GM21723 (cell line): ENCODE data around the gene THAP3.

ENCODE experiments used
- ATAC-seq: cut with Tn5 transposase; IDR thresholded peaks from one replicate; pipeline ENCODE4 v1.9.1; 2021; ENCODE audit warnings: mild to moderate bottlenecking, moderate library complexity; ENCODE audit not compliant: unreplicated experiment

Gene THAP3

GRCh38 chr1:6624710-6625583 lies at the start of gene THAP3:
Gene THAP3, plus strand, starts transcription at chr1:6624868. Its CDS starts 351 bp downstream, at chr1:6625219.
- ATAC-seq: peak; percentile 88

GRCh38 chr1:6577831-6578525 lies 46.7 kb upstream of the THAP3 start:
- ATAC-seq: no peak

GRCh38 chr1:6578624-6579373 lies 45.9 kb upstream of the THAP3 start:
- no peak for ATAC-seq

DNA sequence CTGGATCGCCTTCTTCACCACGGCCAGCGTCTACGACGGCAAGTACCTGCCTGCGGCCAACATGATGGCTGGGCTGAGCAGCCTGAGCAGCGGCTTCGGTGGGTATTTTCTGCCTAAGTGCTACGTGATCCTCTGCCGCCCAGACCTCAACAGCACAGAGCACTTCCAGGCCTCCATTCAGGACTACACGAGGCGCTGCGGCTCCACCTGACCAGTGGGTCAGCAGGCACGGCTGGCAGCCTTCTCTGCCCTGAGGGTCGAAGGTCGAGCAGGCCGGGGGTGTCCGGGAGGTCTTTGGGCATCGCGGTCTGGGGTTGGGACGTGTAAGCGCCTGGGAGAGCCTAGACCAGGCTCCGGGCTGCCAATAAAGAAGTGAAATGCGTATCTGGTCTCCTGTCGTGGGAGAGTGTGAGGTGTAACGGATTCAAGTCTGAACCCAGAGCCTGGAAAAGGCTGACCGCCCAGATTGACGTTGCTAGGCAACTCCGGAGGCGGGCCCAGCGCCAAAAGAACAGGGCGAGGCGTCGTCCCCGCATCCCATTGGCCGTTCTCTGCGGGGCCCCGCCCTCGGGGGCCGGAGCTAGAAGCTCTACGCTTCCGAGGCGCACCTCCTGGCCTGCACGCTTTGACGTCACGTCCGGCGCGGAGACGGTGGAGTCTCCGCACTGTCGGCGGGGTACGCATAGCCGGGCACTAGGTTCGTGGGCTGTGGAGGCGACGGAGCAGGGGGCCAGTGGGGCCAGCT lies 45.1 kb upstream of the THAP3 start, which contains the start of gene ZBTB48:
ZBTB48 (plus strand) TSS at position 621 of the 745 bp plus-strand sequence. CDS start 616 bp downstream, outside the sequence.
- ATAC-seq: peak; percentile 93

GRCh38 chr1:6580119-6580592 lies 44.5 kb upstream of the THAP3 start:
- ATAC-seq: no peak

DNA sequence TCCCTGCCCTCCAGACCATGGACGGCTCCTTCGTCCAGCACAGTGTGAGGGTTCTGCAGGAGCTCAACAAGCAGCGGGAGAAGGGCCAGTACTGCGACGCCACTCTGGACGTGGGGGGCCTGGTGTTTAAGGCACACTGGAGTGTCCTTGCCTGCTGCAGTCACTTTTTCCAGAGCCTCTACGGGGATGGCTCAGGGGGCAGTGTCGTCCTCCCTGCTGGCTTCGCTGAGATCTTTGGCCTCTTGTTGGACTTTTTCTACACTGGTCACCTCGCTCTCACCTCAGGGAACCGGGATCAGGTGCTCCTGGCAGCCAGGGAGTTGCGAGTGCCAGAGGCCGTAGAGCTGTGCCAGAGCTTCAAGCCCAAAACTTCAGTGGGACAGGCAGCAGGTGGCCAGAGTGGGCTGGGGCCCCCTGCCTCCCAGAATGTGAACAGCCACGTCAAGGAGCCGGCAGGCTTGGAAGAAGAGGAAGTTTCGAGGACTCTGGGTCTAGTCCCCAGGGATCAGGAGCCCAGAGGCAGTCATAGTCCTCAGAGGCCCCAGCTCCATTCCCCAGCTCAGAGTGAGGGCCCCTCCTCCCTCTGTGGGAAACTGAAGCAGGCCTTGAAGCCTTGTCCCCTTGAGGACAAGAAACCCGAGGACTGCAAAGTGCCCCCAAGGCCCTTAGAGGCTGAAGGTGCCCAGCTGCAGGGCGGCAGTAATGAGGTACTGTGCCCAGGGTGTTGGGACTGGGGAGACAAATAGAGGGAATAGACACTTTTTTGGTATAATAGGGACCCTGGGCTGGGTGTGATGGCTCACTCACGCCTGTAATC lies 43.9 kb upstream of the THAP3 start:
- no peak for ATAC-seq

DNA sequence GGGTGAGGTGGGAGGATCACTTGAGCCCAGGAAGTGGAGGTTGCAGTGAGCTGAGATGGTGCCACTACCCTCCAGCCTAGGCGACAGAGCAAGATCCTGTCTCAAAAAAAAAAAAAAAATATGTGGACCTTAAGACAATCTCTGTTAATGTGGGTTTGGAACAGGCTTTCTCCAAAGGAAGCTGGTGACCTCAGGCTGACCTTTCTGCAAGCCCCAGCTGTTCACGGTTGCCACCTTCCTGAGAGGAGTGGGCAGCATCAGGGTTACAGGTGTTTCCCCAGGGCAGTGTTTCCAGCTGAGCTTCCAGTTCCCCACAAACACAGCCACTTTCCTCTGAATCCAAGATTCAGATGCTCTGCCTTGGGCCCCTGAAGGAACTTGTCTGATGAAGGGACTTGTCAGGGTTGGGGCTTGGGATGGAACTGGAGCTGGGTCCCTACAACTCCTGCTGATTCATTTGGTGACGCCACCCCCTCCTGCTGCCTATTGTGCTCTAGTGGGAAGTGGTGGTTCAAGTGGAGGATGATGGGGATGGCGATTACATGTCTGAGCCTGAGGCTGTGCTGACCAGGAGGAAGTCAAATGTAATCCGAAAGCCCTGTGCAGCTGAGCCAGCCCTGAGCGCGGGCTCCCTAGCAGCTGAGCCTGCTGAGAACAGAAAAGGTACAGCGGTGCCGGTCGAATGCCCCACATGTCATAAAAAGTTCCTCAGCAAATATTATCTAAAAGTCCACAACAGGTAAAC lies 42.9 kb upstream of the THAP3 start:
- ATAC-seq: no peak

DNA sequence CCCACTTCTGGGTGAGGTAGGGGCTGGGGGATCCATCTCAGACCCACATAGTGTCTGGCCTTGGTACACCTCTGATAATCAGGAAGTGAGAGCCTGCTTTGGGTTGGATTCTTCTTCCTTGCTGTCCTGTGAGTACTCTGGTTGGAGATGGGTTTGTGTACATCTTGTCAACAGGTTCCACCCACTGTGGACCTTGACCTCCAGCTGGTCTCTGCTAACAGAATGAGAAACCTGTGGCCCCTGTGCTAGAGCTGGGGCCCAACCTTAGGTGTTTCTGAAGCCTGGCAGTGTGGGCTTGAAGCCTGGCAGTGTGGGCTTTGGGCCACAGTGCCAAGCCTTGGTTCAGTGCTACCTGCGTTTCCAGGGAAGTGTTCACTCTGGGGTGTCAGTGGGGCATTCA lies 42.3 kb upstream of the THAP3 start:
- no peak for ATAC-seq

DNA sequence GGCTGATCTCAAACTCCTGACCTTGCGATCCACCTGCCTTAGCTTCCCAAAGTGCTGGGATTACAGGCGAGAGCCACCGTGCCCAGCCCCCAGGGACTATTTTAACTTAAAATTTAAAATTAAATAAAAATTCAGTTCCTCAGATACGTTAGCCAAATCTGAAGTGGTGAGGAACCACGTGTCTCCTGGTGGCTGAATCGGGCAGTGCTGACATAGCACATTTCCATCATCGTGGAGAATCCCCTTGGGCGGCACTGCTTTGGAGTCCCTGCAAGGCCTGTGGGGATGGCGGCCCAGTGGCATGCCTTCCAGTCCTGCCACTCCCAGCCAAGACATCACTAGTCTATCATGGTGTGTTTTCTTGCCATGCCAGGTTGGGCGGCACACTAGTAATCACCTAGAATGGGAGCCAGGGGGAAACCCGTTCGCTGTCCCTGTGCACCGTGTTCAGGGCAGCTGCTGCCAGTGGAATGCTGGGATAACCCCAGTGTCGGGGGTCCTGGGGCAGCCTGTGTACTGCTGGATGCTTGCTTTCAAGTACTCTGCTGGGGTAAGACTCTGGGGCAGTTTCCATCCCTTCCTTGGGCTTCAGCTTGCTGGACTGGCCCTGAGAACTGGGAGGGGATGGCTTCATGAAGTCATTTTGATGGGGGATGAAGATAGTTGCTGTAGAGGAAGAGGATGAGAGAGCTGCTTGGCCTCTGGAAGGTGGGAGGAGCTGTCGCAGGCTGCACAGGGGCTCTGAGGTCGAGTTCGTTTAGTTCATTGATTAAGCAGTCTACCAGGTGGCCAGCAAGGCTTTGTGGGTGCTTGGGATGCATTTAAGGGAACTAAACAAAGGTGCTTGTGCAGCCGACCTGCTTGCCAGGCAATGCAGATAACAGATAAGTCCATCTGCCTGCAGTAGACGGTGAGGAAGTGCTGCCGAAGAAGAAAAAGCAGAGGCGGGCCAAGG lies 40.3 kb upstream of the THAP3 start:
- ATAC-seq: no peak

DNA sequence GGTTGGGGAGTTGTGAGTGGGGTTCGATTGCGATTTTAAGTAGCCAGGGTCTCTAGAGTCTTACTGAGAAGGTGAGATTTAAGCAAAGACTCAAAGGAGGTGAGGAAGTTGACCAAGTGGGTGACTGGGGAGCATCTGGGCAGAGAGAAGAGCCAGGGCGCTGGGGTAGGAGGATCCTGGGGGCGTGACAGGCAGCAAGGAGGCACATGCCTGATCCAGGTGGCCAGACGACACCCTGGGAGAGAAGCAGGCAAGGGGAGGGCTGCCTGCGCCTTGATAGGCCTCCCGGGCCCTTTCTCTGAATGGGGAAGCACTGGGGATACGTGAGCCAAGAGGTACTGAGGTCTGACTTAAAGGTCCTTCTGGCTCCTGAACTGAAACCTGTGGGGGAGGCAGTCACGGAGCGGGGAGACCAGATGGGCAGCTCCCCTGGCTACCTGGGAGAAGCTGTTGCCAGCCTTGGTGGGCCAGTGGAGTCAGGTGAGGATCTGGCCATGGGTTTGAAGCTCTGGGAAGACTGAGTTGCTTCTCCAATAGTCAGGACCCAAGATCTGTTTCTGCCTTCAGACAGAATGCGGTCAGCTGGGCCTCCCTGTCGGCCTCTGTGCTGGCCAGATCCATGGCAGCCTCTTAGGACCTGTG lies 39.5 kb upstream of the THAP3 start:
- no peak for ATAC-seq

DNA sequence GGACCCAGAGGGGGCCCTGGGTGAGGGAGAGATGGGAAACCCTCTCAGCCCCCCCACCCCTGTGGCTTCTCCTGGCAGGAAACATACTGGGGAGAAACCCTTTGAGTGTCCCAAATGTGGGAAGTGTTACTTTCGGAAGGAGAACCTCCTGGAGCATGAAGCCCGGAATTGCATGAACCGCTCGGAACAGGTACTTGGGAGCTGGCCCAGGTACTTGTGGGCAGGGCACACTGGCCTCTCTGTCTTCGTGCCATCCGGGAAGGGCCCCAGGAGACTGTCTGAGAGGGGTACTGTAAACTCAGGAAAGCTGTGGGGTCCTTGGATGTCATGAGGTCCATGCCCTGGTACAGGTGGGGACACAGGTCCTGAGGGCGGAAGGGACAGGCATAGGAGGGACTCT lies 38.8 kb upstream of the THAP3 start:
- ATAC-seq: no peak

DNA sequence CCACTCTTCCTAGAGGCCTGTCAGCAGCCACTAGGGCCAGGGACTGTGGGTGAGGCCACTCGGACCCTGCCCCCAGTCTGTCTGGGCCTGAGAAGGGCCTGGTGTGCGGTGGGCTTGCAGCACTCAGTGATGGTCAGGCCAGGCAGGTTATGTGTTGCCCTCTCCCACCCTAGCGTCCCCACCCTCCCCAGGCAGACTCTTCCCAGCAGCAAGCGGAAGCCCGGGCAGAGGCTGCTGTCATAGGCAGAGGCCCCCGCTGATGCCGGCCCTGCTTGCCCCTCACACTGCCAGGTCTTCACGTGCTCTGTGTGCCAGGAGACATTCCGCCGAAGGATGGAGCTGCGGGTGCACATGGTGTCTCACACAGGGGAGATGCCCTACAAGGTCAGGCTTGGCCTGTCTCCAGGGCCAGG lies 38.3 kb upstream of the THAP3 start:
- no peak for ATAC-seq

GRCh38 chr1:6587261-6588005 lies 37.2 kb upstream of the THAP3 start:
- no peak for ATAC-seq

GRCh38 chr1:6588128-6588892 lies 36.4 kb upstream of the THAP3 start:
- ATAC-seq: no peak

DNA sequence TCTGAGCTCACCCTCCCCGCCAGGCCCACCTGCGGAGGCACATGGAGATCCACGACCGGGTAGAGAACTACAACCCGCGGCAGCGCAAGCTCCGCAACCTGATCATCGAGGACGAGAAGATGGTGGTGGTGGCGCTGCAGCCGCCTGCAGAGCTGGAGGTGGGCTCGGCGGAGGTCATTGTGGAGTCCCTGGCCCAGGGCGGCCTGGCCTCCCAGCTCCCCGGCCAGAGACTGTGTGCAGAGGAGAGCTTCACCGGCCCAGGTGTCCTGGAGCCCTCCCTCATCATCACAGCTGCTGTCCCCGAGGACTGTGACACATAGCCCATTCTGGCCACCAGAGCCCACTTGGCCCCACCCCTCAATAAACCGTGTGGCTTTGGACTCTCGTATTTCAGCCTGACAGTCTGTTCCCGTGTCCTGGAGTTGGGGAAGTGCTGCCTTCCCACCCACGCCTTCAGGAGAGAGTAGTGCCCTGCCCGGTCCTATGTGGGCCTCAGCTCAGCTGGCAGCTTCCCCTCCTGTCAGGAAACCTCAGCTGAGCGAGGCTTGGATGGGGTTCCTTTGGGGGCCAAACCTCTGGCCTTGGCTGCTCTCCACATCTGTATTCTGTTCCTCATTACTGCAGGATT lies 35.7 kb upstream of the THAP3 start:
- no peak for ATAC-seq
